Prostate gland (tissue), 2 donors: ENCODE data around the gene TGFBR3. TPM values are rescaled to one million over a fixed set of nuclear protein-coding genes. Genes with fewer than 3 reads are reported as not detected.
A peak's percentile ranks its signal among the peaks of the same experiment; 100 is the strongest.

Source experiments
- DNase-seq: peaks from one replicate; pipeline ENCODE4 v3.0.0-alpha.2; 2019; ENCODE audit warnings: low spot score
- H3K27ac ChIP-seq, 2 donors: fragments of 200-600 bp; sonication (generic); 2 replicates each; pipeline ENCODE4 v1.5.1; 2017 to 2019
- H3K27me3 ChIP-seq: fragments of 200-600 bp; sonication (generic); replicated peaks from 2 replicates; pipeline ENCODE4 v1.5.1; 2019; ENCODE audit not compliant: insufficient read depth
- H3K36me3 ChIP-seq, 2 donors: fragments of 200-600 bp; sonication (generic); 1 replicate in 1 of 2; 2 replicates in 1 of 2; pipeline versions ENCODE4 v1.5.1 to v1.8.1; 2017 to 2019
- H3K4me1 ChIP-seq: fragments of 200-600 bp; sonication (generic); replicated peaks from 2 replicates; pipeline ENCODE4 v1.5.1; 2019
- H3K4me3 ChIP-seq, 2 donors: fragments of 200-600 bp; sonication (generic); 2 replicates each; pipeline ENCODE4 v1.5.1; 2017 to 2019
- H3K9me3 ChIP-seq: fragments of 200-600 bp; sonication (generic); 2 replicates; pipeline ENCODE4 v1.5.1; 2017
- CTCF ChIP-seq, 4 experiments: fragments of 200-600 bp in 2 of 4; fragments of 450-650 bp in 2 of 4; sonication (generic) in 2 of 4; IDR thresholded peaks; 1 replicate in 3 of 4; 2 replicates in 1 of 4; pipeline ENCODE4 v1.5.1; 2016 to 2019; ENCODE audit warnings: antibody characterized with exemption in 4 of 4, mild to moderate bottlenecking in 2 of 4, moderate library complexity in 2 of 4
- POLR2A ChIP-seq: fragments of 450-650 bp; IDR thresholded peaks from one replicate; pipeline ENCODE4 v1.6.1; 2016; ENCODE audit warnings: antibody characterized with exemption, mild to moderate bottlenecking
- POLR2AphosphoS5 ChIP-seq: sonication (generic); formaldehyde crosslinking; IDR thresholded peaks from one replicate; pipeline ENCODE4 v1.6.1; 2017; ENCODE audit warnings: antibody characterized with exemption
- WGBS: methylation state at CpG from one replicate; pipeline ENCODE4 v1.1.5; 2018; 5-methylcytosine and 5-hydroxymethylcytosine counted together
- intact Hi-C: fragments of 100-400 bp; cut with DNase I; formaldehyde crosslinking; loops from one replicate; pipeline ENCODE4 v1.14.2; 2022
- total RNA-seq, 2 donors: library from RNA; depleted of rRNA; stranded (reverse); fragments of >200 nt; gene quantifications; one replicate each; pipeline ENCODE4 v1.1.0, GENCODE V29; 2016

Gene TGFBR3
- total RNA-seq, 2 donors from 2014 or later, result 26.4 to 51.7 TPM

GRCh38 chr1:91792489-91793071 lies 93.4 kb downstream of the TGFBR3 start:
- intact Hi-C loops, result no loop called here
- Histone ChIP-seq H3K9me3 (no peaks in the 10 kb centered on the region), H3K36me3 (no peaks in the 10 kb centered on the region), H3K4me1 (peaks cover 7% of the 10 kb centered on the region), H3K27me3 (no peaks in the 10 kb centered on the region), H3K4me3 (no peak overlapping the region), H3K27ac (peak overlapping the region; percentile 30 to 53)
- DNase-seq, result no peak
- TF ChIP-seq POLR2A (no peak), CTCF (IDR thresholded peaks at IDR 0.05) (peak in 1 of 4 experiments; percentile 22), POLR2AphosphoS5 (no peak)
- 35% methylated on average over 8 of the region's 8 CpGs for WGBS

DNA sequence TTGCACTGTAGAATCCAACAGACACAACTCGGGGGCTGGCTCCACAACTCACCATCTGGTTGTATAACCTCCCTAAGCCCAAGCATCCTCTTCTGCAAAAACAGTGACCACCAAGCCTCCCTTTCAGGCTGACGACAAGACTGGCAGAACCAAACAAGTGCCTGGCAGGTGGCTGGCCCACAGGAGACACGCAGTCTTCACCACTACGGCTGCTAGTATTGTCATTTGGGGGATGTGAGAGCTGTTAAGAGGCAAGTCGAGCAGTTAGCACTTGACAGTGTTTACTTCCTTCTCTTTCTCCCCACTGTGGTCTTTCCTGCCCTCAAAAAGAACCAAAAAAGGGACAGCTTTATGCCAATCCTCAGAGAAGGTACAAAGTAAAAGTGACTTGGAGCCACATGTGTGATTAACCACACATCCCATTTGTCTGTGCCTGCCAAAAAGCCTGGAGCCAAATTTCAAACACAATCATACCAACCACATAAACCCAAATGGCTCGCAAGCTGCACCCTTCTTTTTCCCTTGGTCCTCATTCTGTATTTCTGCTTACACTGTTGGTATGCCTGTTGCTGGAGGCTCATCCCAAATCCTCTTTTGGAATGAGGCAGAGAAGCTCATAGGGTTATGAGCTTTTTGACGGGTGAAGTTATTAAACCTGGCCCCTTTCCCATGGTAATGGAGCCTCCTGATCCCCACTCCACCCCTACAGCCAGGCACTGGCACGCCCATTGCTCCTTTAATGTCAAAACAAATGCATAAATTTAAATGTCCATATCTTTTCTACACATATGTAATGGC lies 94.1 kb downstream of the TGFBR3 start:
- Histone ChIP-seq H3K27me3 (no peaks in the 10 kb centered on the region), H3K4me3 (no peak overlapping the region), H3K36me3 (no peaks in the 10 kb centered on the region), H3K27ac (peak overlapping the region; percentile 30 to 53), H3K9me3 (no peaks in the 10 kb centered on the region), H3K4me1 (peaks cover 7% of the 10 kb centered on the region)
- intact Hi-C loops, result no loop called here
- TF ChIP-seq POLR2A (no peak), POLR2AphosphoS5 (no peak), CTCF (IDR thresholded peaks at IDR 0.05) (no peak)
- 36% methylated on average over 8 of the region's 8 CpGs for WGBS
- DNase-seq, result no peak

DNA sequence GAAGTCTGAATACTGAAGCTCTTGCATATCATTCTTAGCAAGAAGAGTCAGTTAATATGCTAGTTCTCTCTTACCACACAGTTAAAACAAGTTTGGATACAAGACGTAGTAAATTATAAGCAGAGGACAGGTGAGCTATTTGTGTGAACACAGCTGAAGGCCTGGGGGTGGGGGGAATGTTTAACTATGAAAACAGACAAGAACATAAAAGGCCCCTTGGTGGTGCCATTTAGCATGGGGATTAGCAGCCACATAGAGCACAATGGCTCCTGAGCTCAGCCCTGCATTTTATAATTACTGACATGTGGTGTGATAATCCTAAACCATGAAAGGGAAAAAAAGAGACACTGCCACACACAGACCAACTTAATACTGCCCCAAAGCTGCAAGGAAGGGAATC lies 94.8 kb downstream of the TGFBR3 start:
- Histone ChIP-seq H3K36me3 (no peaks in the 10 kb centered on the region), H3K4me3 (no peak overlapping the region), H3K4me1 (peaks cover 7% of the 10 kb centered on the region), H3K9me3 (no peaks in the 10 kb centered on the region), H3K27ac (peak overlapping the region; percentile 15 to 53), H3K27me3 (no peaks in the 10 kb centered on the region)
- WGBS, result 29% methylated on average over 1 of the region's 1 CpG
- DNase-seq, result peak; percentile 42
- intact Hi-C loops, result no loop called here
- TF ChIP-seq POLR2AphosphoS5 (peak; percentile 37), CTCF (IDR thresholded peaks at IDR 0.05) (no peak), POLR2A (no peak)

- intact Hi-C loops, result no loop called here
- TF ChIP-seq CTCF (IDR thresholded peaks at IDR 0.05), result no peak
- no peak for TF ChIP-seq POLR2AphosphoS5
- no peak for TF ChIP-seq POLR2A
- Histone ChIP-seq H3K27ac (peak overlapping the region in 1 of 2 donors; percentile 14), H3K27me3 (no peaks in the 10 kb centered on the region), H3K4me1 (peaks cover 7% of the 10 kb centered on the region), H3K4me3 (no peak overlapping the region), H3K9me3 (no peaks in the 10 kb centered on the region), H3K36me3 (no peaks in the 10 kb centered on the region)
- DNase-seq, result no peak
- WGBS, result 52% methylated on average over 1 of the region's 1 CpG
Observed at GRCh38 chr1:91790392-91790791, 95.6 kb downstream of the TGFBR3 start.
